OCI-LY1 (cell line): ENCODE measurements around the gene CACNB3.

Experiments
- CTCF ChIP-seq: fragments of 200-600 bp; sonication (generic), shearing (Covaris generic); IDR thresholded peaks from 2 replicates; pipeline ENCODE4 v1.5.1; 2017; ENCODE audit warnings: mild to moderate bottlenecking, antibody characterized with exemption, low read length, moderate library complexity, mixed read lengths
- EZH2 ChIP-seq: fragments of 200-600 bp; sonication (generic), shearing (Covaris generic); IDR thresholded peaks from 2 replicates; pipeline ENCODE4 v1.8.0; 2017; ENCODE audit warnings: borderline replicate concordance, mixed run types, mild to moderate bottlenecking, antibody characterized with exemption, low read length, moderate library complexity, mixed read lengths

DNA sequence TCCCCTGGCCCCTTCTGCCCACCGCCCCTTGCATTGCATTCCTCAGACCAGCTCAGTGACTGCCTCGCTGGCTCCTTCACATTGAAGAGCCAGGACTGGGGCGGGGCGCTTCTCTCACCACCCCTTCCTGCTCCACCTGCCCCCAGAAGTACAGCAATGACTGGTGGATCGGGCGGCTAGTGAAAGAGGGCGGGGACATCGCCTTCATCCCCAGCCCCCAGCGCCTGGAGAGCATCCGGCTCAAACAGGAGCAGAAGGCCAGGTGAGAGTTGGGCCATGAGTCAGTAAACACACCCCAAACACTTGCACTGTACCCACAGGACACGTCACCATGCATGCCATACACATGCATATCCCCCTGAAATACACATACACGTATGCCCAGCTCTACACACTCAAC, 5.8 kb downstream of the CACNB3 start:
- TF ChIP-seq EZH2 (no peak), CTCF (no peak)
